HepG2 (cell line): ENCODE data around the gene SLC22A23. TPM values are rescaled to one million over a fixed set of nuclear protein-coding genes. Genes with fewer than 3 reads are reported as not detected.

Experiments used
- ATAC-seq: fragments of 200-7000 bp; cut with Tn5 transposase; 3 replicates; pipeline ENCODE4 v1.9.1; 2020; ENCODE audit warnings: mild to moderate bottlenecking, moderate library complexity
- BruUV-seq: library from RNA; stranded (reverse); fragments of 400-500 nt; replicated peaks from 2 replicates; lab custom pipeline; 2021; lab: Mats Ljungman, UMichigan
- CTCF ChIA-PET: fragments of 300-600 bp; formaldehyde crosslinking; extraction: SDS; loops from one replicate; lab custom pipeline; 2021; ENCODE audit warnings: low total read pairs, inconsistent platforms, low intra/inter-chr PET ratio; lab: Yijun Ruan, JAX
- POLR2A ChIA-PET: fragments of 350-600 bp; sonication (Branson Sonifier 250); formaldehyde crosslinking; loops from one replicate; lab custom pipeline; 2020; ENCODE audit warnings: antibody characterized with exemption, inconsistent platforms; lab: Yijun Ruan, JAX
- DNase-seq: peaks from one replicate; pipeline ENCODE4 v3.0.0-alpha.2; 2015; ENCODE audit warnings: low spot score
- FAIRE-seq: peaks from 3 replicates; lab custom pipeline; 2011; peaks lifted over from hg19 to GRCh38; lab: Jason Lieb, UNC
- H2AFZ ChIP-seq: one replicate; pipeline ENCODE4 v1.6.1; 2011; ENCODE audit warnings: low read length, inconsistent platforms
- H3K27ac ChIP-seq: fragments of 300-600 bp; 3 replicates; pipeline ENCODE4 v1.8.0; 2011; ENCODE audit warnings: mixed run types, mild to moderate bottlenecking, mixed read lengths, low read length, inconsistent platforms; ENCODE audit not compliant: insufficient read depth; ENCODE audit errors: extremely low read length
- H3K27me3 ChIP-seq, 2 experiments: fragments of 200-600 bp in 1 of 2; 2 replicates in 1 of 2; 3 replicates in 1 of 2; pipeline versions ENCODE4 v1.6.0 to v1.8.0; 2011; ENCODE audit warnings: low read length in 2 of 2, mild to moderate bottlenecking in 2 of 2, moderate library complexity in 2 of 2, inconsistent platforms in 1 of 2; ENCODE audit not compliant: insufficient read depth in 2 of 2, control insufficient read depth in 1 of 2
- H3K36me3 ChIP-seq, 2 experiments: fragments of 200-600 bp in 1 of 2; replicated peaks in 1 of 2; 2 replicates in 1 of 2; 3 replicates in 1 of 2; pipeline versions ENCODE4 v1.5.1 to v1.8.0; 2011; ENCODE audit warnings: low read length in 2 of 2, inconsistent platforms in 1 of 2; ENCODE audit not compliant: insufficient read depth in 2 of 2, control insufficient read depth in 1 of 2
- H3K4me1 ChIP-seq: 2 replicates; pipeline ENCODE4 v1.5.1; 2012; ENCODE audit warnings: low read length, inconsistent platforms; ENCODE audit not compliant: insufficient read depth
- H3K4me2 ChIP-seq: 2 replicates; pipeline ENCODE4 v1.6.0; 2011; ENCODE audit warnings: low read depth, low read length, inconsistent platforms
- H3K4me3 ChIP-seq, 3 experiments: fragments of 200-600 bp in 1 of 3; sonication (generic), shearing (Covaris generic) in 1 of 3; replicated peaks in 1 of 3; 2 replicates each; pipeline ENCODE4 v1.5.1; 2011 to 2016; ENCODE audit warnings: low read length in 3 of 3, inconsistent platforms in 2 of 3, low read depth in 2 of 3, mild to moderate bottlenecking in 2 of 3, control low read depth in 1 of 3, mixed read lengths in 1 of 3; ENCODE audit not compliant: insufficient read depth in 1 of 3
- H3K79me2 ChIP-seq: one replicate; pipeline ENCODE4 v1.6.1; 2011; ENCODE audit warnings: low read length, inconsistent platforms; ENCODE audit not compliant: insufficient read depth
- H3K9ac ChIP-seq: 2 replicates; pipeline ENCODE4 v1.6.0; 2011; ENCODE audit warnings: mild to moderate bottlenecking, low read depth, low read length, inconsistent platforms; ENCODE audit not compliant: insufficient read depth
- H3K9me3 ChIP-seq: 2 replicates; pipeline ENCODE4 v1.5.1; 2012; ENCODE audit warnings: mild to moderate bottlenecking, low read length
- H4K20me1 ChIP-seq: 2 replicates; pipeline ENCODE4 v1.6.0; 2011; ENCODE audit warnings: inconsistent platforms, mild to moderate bottlenecking, low read length, moderate library complexity; ENCODE audit not compliant: insufficient read depth
- CBFB ChIP-seq: sonication (generic); formaldehyde crosslinking; IDR thresholded peaks from 2 replicates; pipeline ENCODE4 v1.4.0; 2020; ENCODE audit warnings: missing genetic modification reagents
- TP53 ChIP-seq: sonication (generic); formaldehyde crosslinking; conservative IDR thresholded peaks from 2 replicates; pipeline ENCODE4 v1.4.0; 2020; ENCODE audit warnings: missing genetic modification reagents
- ZNF891 ChIP-seq: sonication (generic); formaldehyde crosslinking; IDR thresholded peaks from 2 replicates; pipeline ENCODE4 v1.5.0; 2020; ENCODE audit warnings: mild to moderate bottlenecking, missing genetic modification reagents
- WGBS: methylation state at CpG from one replicate; pipeline ENCODE4 v1.1.6; 2017; ENCODE audit warnings: low lambda C conversion rate; 5-methylcytosine and 5-hydroxymethylcytosine counted together
- in situ Hi-C: cut with HindIII; loops from 2 replicates; pipeline ENCODE4 v1.10.0; 2017; ENCODE audit warnings: low pct_unique_long_range_greater_than_20kb; ENCODE audit not compliant: extremely low pct_ligation_motif_present
- intact Hi-C: fragments of 100-400 bp; cut with micrococcal nuclease; formaldehyde crosslinking; loops from one replicate; pipeline ENCODE4 v1.10.0; 2022; ENCODE audit not compliant: unreplicated experiment
- polyA plus RNA-seq, 8 experiments: library from polyadenylated mRNA; depleted of rRNA in 3 of 8; stranded (reverse) in 7 of 8; unstranded in 1 of 8; fragments of >200 nt; fragmentation: Illumina TruSeq in 4 of 8; extraction: Trizol in 4 of 8; gene quantifications; 2 replicates each; pipeline versions ENCODE4 v1.2.1 to v1.2.3, GENCODE V29; 2011 to 2016; ENCODE audit warnings: low read depth in 4 of 8, missing spikeins in 1 of 8, mixed read lengths in 1 of 8; ENCODE audit not compliant: insufficient read depth in 1 of 8
- total RNA-seq, 5 experiments: library from RNA; depleted of rRNA; stranded (reverse); fragments of >200 nt; fragmentation: Illumina TruSeq; extraction: Trizol; gene quantifications; 2 replicates each; pipeline ENCODE4 v1.2.3, GENCODE V29; 2016; ENCODE audit warnings: low read depth in 1 of 5
- TF ChIP-seq, protein P1 (sequence below): sonication (generic); formaldehyde crosslinking; IDR thresholded peaks from 2 replicates; pipeline ENCODE4 v1.9.0; 2021; ENCODE audit warnings: missing genetic modification reagents, mild to moderate bottlenecking, borderline replicate concordance
- TF ChIP-seq, protein P2 (sequence below): sonication (generic); formaldehyde crosslinking; IDR thresholded peaks from 2 replicates; pipeline ENCODE4 v1.5.0; 2020; ENCODE audit warnings: mild to moderate bottlenecking, missing genetic modification reagents

The SLC22A23 gene
- total and polyA plus RNA-seq, 2 of the 13 experiments (the other 11 are each of a cell fraction or from before 2014, with no cell fraction given): 11.8 to 17.5 TPM

DNA sequence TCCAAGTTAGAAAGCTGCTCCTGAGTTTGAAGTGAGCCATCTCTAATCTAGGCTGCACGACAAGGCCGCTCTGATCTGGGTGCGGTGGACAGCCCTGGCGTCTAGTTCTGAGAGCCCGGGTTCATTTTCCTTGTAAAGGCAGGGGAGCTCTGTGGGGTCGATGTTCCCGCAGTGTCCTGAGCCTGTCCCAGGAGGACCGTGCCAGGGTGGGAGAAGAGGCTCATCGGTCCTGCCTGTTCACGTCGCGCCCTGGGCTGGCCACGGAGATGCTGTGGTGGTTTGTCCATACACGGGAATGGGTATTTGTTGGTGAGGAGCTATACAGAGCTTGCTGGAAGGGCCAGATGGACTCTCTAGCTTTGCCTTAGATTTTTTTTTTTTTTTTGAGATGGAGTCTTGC lies 171.1 kb downstream of the SLC22A23 start:
- Histone ChIP-seq H3K27ac (no peak overlapping the region), H4K20me1 (no peaks in the 10 kb centered on the region), H3K36me3 (peaks cover 44 to 67% of the 10 kb centered on the region in 2 experiments), H3K9me3 (no peaks in the 10 kb centered on the region), H3K27me3 (no peaks in the 10 kb centered on the region), H3K9ac (no peak overlapping the region), H3K4me2 (no peak overlapping the region), H2AFZ (no peak overlapping the region), H3K4me3 (no peak overlapping the region), H3K79me2 (no peaks in the 10 kb centered on the region), H3K4me1 (no peaks in the 10 kb centered on the region)
- FAIRE-seq (no peak), DNase-seq (no peak), ATAC-seq (no peak)
- intact Hi-C loops: no loop called here
- CTCF ChIA-PET: interaction anchor here (0.5 kb wide), 1 partner anchor 447 kb away, joined by 3 read pairs; no protein-coding TSS in a partner anchor
- in situ Hi-C loops: loop anchor here (25.0 kb wide), 1 partner anchor 702 kb away; no protein-coding TSS in a partner anchor
- 88% methylated on average over 12 of the region's 14 CpGs for WGBS
- BruUV-seq: no TSS peak
- TF ChIP-seq, protein P1, sequence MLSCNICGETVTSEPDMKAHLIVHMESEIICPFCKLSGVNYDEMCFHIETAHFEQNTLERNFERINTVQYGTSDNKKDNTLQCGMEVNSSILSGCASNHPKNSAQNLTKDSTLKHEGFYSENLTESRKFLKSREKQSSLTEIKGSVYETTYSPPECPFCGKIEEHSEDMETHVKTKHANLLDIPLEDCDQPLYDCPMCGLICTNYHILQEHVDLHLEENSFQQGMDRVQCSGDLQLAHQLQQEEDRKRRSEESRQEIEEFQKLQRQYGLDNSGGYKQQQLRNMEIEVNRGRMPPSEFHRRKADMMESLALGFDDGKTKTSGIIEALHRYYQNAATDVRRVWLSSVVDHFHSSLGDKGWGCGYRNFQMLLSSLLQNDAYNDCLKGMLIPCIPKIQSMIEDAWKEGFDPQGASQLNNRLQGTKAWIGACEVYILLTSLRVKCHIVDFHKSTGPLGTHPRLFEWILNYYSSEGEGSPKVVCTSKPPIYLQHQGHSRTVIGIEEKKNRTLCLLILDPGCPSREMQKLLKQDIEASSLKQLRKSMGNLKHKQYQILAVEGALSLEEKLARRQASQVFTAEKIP (CRISPR knock-in tag): no peak
- TF ChIP-seq, protein P2, sequence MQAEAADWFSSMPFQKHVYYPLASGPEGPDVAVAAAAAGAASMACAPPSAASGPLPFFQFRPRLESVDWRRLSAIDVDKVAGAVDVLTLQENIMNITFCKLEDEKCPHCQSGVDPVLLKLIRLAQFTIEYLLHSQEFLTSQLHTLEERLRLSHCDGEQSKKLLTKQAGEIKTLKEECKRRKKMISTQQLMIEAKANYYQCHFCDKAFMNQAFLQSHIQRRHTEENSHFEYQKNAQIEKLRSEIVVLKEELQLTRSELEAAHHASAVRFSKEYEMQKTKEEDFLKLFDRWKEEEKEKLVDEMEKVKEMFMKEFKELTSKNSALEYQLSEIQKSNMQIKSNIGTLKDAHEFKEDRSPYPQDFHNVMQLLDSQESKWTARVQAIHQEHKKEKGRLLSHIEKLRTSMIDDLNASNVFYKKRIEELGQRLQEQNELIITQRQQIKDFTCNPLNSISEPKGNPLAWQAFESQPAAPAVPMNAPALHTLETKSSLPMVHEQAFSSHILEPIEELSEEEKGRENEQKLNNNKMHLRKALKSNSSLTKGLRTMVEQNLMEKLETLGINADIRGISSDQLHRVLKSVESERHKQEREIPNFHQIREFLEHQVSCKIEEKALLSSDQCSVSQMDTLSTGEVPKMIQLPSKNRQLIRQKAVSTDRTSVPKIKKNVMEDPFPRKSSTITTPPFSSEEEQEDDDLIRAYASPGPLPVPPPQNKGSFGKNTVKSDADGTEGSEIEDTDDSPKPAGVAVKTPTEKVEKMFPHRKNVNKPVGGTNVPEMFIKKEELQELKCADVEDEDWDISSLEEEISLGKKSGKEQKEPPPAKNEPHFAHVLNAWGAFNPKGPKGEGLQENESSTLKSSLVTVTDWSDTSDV (CRISPR knock-in tag): no peak
- TF ChIP-seq CBFB (no peak), TP53 (CRISPR knock-in tag) (no peak), ZNF891 (no peak)
- POLR2A ChIA-PET: no interaction called here
